Esophagus mucosa (tissue), 1 donor: ENCODE results near the gene CSPG4. TPM values are rescaled to one million over a fixed set of nuclear protein-coding genes. Genes with fewer than 3 reads are reported as not detected.
"Not testable (repeated sequence)": the region's sequence is repeated elsewhere in the genome, so short reads cannot be mapped to it uniquely, and the experiment has no call there.

Experiments
- ATAC-seq: fragments of 200-7000 bp; cut with Tn5 transposase; one replicate; pipeline ENCODE4 v1.9.1; 2020
- total RNA-seq: library from RNA; stranded (reverse); gene quantifications from one replicate; pipeline ENCODE4 v1.2.4, GENCODE V29; 2023
- donor health status: DM: yes; HTN: yes; CAD: no.

CSPG4 gene
- total RNA-seq, 1 donor from 2014 or later, result 1.9 TPM

DNA sequence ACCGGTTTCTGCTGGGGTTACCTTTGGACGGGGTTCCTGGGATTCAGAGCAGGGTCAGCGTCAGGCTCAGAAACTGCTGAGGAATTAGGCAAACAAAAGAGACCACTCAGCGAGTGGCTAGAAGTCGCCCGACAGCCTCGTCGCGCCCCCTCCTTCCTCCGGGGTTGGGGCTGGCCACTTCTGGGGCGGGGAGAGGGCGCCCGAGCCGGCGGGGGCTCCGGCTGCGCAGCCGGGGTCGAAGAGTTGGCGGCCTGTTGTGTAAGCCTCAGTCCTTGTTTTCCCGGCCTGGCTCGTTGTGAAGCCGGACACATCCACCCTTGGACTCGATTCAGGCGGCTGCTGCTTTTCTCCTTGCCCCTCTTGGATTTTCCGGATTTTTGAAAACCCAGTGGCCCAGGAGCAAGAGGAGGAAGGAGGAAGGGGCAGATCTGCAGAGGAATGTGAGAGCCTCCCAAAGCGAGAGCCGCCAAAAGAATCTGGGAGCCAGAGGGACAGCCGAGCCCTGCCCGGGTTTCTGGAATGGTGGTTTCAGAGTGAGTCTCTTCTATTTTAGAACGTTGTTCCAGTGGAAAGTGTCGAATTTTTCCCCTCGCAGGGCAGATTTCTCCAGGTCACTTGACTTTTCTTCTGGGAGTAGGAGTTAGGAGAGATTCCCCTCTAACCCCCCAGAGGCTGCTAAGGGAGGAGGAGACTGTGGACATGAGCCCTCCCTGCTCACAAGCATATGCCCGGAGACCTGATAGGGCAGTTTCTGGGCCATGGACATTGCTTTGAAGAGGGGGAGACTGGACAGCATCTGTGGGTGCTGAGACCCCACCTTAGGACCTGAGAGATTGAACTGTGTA lies 64.3 kb downstream of the CSPG4 start:
- ATAC-seq, result peak; percentile 2

DNA sequence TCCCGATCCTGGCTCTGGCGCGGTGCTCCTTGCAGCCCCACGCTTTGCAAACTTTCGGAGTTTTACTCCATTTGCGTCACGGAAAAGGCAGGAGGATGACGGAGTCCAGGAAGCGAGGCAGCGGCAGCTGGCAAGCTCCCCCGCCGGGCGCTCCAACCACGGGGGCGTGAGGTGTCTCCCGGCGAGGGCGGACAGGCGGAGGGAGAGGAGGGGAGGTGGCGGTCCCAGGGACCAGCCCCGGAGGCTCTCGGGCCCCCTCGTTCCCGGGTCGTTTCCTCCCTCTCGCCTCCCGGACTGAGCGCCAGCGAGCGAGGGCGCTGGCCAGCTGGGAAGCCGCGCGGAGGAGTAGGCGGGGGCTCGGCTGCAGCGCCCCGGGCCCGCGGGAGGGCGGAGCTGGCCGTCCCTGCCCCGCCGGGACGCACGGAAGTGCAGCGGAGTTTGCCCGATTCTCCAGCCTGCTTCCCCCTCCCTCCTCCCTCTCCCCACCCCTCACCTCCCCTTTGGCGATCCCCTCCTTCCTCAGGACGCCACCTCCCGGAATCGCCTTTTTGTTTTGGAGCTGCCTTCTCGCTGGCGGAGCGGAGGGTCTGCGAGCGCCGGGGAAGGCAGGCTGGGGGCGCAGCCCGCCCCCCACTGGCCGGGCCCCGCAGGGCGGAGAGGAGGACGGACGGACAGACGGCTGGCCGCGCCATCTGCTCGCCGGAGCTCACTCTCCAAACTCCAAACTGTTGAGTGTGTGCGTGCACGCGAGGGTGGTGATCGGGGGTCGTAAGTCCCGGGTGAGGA lies 65.1 kb downstream of the CSPG4 start, which contains the start of gene SNX33:
SNX33 (plus strand) TSS at position 543 of the 786 bp plus-strand sequence. CDS start 1,191 bp downstream, outside the sequence.
- ATAC-seq, result peak; percentile 80

DNA sequence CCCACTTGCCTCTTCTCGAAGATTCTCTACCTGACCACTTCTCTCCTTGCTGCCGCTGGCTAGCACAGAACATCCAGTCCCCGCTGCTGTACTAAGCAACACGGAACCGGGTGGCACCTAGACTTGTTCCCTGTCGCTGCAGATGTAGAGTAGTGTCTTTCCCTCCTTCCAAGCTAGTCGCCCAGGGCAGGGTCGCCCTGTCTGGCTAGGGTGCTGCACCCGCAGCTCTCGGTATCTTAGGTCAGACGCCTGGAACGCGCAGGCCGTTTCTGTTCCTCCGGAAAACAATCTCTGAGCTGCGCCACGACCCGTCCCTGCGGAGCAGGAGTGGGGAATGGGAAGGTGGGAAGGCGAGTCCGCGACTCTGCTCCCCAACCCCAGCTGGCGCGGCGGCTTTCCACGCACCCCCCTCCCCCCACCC lies 65.7 kb downstream of the CSPG4 start:
- peak; percentile 23 for ATAC-seq

DNA sequence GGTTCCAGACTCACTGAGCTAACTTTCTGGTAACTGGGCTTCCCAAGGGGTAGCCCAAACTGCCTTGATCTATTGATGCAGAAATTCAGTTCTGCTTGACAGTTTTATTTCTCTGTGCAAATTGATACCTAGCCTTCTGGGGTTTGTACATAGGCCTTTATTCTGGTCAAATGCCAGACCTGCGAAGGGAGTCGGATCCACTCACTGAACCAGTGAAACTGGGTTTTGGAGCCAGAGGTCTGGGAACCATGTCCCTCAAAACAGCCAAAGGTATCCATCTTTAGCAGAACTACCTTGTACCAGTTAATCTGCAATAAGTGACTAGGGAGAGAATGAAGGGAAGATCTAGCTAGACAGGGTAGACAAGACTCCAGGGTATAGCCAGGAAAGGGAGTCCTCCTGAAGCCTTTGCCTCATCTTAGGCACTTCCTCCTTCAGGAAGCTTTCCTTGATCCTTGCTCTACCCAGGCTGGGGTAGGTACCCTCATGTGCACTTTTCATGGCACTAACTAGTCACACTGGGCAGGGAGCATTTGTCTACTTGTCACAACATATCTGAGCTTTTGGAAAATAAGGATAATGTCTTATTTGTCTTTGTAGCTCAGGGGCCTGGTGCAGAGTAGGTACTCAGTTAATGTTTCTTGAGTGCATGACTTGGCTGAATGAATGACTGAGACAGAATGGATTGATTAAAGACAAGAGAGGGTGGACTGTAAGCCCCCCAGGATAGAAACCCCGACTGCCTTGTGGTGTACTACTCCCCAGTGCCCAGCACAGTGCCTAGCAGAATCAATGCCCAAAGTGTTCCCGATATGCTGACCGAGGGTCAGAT lies 66.3 kb downstream of the CSPG4 start:
- ATAC-seq, result peak; percentile 17

DNA sequence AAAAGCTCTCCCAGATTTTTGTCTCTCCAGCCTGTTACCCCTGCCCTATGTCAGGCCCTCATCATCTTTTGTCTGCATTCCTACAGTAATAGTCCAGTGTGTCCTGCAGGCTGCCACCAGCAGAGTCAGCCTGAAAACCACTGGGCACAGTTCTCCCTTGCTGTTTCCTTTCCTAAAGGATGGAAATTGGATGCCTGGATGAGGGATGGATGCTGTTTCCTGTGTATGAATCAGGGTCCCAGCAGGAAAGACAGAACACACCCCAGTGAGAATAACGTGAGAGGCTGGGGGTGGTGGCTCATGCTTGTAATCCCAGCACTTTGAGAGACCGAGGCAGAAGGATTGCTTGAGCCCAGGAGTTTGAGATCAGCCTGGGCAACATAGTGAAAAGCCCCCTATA lies 68.3 kb downstream of the CSPG4 start:
- ATAC-seq, result no peak

DNA sequence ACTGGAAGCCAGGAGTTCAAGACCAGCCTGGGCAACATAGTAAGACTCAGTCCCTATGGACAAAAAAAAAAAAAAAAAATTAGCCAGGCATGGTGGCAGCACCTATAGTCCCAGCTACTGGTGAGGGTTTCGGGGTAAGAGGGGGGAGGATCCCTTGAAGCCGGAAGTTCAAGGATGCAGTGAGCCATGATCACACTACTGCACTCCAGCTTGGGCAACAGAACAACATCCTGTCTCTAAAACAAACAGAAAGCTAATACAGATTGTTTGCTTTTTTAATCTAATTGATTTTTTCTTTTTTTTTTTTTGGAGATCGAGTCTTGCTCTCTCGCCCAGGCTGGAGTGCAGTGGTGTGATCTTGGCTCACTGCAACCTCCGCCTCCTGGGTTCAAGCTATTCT lies 71.0 kb downstream of the CSPG4 start:
- no peak for ATAC-seq

DNA sequence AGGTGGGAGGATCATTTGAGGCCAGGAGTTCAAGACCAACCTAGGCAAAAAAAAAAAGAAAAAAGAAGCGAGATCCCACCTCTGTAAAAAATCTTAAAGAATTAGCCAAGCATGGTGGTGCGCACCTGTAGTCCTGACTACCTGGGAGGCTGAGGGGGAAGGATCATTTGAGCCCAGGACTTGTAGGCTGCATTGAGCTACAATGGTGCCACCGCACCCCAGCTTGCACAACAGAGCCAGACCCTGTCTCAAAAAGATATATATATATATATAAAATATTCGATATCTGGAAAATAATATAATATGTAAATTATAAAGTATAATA lies 71.5 kb downstream of the CSPG4 start:
- no peak for ATAC-seq

- peak; percentile 14 for ATAC-seq
Observed at GRCh38 chr15:75640483-75641178, 72.0 kb downstream of the CSPG4 start.

GRCh38 chr15:75639709-75640482 lies 72.8 kb downstream of the CSPG4 start, which contains the start of gene IMP3:
TSS of gene IMP3 (minus strand) at chr15:75640224. CDS start at chr15:75640168, 56 bp downstream.
- peak; percentile 94 for ATAC-seq

- peak; percentile 9 for ATAC-seq
Observed at GRCh38 chr15:75639191-75639708, 73.4 kb downstream of the CSPG4 start.

DNA sequence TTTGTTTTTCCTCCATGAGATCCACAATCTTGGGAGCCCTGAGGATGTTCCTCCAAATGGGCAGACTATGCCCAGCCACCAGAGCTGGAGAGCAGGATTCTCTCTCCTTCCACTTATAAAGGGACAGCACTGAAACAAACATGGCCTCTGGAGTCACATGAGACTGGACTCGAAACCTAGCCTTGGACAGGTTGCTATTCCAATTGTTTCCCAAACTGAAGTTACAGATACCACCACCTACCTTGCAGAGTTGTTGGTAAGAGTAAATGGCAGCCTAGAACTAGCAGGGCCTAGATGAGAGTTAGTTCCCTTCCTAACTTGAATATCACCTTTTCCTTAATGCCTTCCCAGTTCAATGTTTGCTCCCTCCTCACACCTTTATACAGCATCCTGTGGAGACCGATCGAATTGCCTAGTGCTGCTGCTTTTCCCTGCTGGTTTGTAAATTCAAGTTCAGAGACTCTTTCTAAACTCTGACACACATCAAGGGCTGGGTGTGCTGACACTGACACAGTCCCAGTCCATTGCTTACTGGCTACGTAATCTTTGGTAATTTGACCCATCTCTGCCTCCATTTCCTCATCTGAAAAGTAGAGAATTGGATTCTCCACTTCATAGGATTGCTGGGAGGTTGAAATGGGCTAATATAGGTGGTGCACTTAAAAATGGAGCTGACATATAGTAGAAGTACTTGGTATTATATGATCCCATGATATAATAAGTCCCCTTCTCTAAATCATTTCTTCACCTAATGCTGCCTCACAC lies 75.2 kb downstream of the CSPG4 start:
- no peak for ATAC-seq

- ATAC-seq, result no peak
Observed at GRCh38 chr15:75636026-75636425, 76.6 kb downstream of the CSPG4 start.

DNA sequence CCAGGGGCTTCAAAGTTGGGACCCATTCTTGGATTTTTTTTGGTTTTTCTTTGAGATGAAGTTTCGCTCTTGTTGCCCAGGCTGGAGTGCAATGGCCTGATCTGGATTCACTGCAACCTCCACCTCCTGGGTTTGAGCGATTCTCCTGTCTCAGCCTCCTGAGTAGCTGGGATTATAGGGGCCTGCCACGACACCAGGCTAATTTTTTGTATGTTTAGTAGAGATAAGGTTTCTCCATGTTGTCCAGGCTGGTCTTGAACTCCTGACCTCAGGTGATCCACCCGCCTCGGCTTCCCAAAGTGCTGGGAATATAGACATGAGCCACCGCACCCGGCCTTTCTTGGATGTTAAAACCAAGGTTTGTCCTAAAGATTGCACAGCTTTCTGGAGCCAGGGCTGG lies 78.7 kb downstream of the CSPG4 start:
- ATAC-seq, result not testable (repeated sequence)

DNA sequence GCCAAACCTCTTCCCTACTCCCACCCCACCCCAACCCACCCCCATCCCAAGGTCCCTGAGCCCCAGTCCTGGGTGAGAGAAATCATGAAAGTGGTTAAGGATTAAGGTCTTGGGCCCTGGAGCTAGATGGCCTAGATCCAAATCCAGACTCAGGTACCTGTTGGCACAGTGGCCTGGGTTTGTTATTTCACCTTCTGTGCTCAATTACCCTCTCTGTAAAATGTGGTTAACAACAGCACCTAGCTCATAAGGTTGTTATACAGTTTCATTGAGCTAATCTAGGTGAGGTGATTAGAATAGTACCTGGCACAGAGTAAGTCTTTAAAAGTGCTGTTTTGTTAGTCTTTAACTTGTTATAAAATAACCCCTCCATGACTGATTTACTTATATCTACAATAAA lies 80.7 kb downstream of the CSPG4 start:
- ATAC-seq, result peak; percentile 41

DNA sequence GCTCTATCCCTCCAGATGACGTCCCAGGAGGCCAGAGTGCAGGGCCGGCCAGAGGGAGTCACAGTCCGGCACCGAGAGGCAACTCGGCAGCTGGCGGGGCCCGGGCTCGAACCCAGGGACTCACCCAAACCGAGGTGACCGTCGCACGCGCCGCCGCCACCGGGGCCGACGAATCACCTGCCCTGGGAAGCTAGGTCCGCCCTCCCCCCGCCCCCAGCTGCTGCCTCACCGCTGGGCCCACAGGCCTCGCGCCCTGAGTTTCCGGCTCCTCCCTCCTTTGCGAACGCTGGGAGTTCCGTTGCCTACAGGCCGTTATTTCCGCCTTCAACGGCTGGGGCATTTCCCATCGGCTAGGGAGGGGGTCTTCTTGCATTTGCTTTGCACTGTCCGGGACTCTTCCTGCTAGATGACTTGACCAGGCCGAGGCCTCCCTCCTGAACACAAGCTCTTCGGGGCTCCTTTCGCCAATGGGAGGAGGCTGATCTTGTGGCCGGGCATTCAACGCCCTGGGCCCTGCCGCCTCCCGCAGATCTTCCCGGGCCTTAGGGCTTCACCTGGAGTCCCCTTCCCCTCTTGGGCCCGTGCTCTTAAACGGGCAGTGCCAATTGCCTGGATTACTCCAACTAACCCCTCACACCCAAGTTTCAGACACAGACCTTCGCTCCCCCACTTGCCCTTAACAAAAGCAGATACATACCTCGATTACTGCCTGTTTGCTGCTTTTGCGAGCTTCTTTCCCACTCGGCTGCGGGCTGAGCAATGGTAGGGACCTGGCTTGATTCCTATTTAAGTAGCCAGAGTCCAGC lies 86.9 kb downstream of the CSPG4 start, which contains the start of gene SNUPN:
SNUPN (minus strand) TSS at position 184 of the 806 bp plus-strand sequence. CDS start 4,674 bp downstream, outside the sequence.
- peak; percentile 92 for ATAC-seq
